GM19328 (cell line): Measurements from ENCODE around the gene NUP205.

Experiments
- ATAC-seq: cut with Tn5 transposase; IDR thresholded peaks from one replicate; pipeline ENCODE4 v1.9.1; 2021; ENCODE audit warnings: mild to moderate bottlenecking, moderate library complexity; ENCODE audit not compliant: unreplicated experiment

Gene NUP205

DNA sequence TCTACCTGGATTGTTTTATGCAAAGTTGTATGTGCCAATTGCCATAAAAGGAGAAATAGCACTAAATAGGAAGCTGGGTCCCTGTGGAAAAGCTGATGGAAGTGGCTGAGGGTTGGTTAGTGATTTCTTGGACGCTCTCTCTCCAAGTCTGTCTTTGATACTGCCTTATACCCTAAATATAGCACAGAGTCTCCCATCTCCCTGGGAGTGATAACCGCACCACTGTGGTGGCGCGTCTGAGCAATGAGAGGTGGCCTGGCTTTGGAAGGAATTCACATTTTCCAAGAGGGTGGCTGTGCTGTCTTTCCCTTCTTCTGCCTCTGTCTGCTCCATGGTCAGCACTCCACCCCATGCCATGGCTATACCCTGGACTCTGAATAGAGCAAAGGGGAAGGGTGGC is 135.8 kb downstream of the NUP205 start:
- ATAC-seq: no peak

DNA sequence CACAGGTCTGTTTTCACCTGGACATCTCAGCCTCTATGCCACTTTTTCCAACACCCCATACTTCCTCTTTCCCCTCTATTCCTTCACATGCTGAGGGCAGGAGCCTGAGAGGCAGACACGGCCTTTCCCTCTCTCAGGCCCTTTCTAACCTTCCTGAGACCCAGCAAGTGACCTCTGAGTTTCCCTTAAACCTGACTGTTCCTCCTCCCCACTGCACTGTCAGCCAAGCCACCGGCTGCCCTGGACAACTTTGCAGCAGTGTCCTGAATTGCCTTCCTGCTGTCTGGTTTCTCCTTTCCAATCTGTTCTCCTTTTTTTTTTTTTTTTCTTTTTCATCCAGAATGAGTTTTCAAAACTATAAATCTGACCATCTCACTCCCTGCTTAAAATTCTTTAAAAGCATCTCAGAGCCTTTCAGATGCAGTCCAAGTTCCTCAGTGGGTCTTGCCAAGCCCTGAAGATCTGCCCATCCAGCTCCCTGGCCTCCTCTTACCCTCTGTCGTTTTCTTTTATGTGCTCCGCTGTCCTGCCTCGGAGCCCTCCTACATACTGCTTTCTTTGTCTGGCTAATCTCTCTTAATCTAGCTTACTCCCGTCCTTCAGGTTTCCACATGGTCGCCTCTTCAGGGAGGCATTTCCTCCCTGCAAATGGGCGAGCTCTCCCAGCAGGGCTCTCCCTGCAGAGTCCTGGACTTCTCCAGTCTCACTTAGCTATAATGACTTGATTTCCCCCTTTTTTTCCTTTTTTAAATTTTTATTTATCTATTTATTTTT is 139.7 kb downstream of the NUP205 start:
- no peak for ATAC-seq
